GM12872 (cell line): ENCODE results near the gene CSNK1G2.

Experiments
- TF ChIP-seq, protein P1 (sequence below): IDR thresholded peaks from 3 replicates; pipeline ENCODE4 v1.5.1; 2011; ENCODE audit warnings: low read depth, mild to moderate bottlenecking, low read length, moderate library complexity; ENCODE audit not compliant: insufficient read depth

Gene CSNK1G2

GRCh38 chr19:1929021-1929742, 11.8 kb upstream of the CSNK1G2 start:
- TF ChIP-seq, protein P1, sequence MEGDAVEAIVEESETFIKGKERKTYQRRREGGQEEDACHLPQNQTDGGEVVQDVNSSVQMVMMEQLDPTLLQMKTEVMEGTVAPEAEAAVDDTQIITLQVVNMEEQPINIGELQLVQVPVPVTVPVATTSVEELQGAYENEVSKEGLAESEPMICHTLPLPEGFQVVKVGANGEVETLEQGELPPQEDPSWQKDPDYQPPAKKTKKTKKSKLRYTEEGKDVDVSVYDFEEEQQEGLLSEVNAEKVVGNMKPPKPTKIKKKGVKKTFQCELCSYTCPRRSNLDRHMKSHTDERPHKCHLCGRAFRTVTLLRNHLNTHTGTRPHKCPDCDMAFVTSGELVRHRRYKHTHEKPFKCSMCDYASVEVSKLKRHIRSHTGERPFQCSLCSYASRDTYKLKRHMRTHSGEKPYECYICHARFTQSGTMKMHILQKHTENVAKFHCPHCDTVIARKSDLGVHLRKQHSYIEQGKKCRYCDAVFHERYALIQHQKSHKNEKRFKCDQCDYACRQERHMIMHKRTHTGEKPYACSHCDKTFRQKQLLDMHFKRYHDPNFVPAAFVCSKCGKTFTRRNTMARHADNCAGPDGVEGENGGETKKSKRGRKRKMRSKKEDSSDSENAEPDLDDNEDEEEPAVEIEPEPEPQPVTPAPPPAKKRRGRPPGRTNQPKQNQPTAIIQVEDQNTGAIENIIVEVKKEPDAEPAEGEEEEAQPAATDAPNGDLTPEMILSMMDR = peak; percentile 90

DNA sequence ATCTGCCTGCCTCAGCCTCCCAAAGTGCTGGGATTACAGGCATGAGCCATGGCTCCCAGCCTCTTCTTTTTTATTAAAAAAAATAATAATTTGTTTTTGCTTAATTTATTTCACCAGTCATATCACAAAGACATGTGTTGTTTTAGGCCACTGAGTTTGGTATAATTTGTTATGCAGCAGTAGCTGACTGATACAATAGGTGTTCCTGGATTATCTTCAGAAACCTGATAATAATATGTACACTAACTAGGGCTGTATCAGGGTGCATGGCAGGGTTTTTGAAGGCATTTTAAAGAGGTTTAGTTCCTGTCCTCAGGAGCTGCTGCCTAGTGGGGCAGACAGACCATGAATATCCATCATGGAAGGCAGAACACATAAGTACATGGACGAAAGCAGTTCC, 9.5 kb upstream of the CSNK1G2 start:
- TF ChIP-seq, protein P1 = no peak

- TF ChIP-seq, protein P1 = no peak
Observed at GRCh38 chr19:1932395-1932794, 8.6 kb upstream of the CSNK1G2 start.

DNA sequence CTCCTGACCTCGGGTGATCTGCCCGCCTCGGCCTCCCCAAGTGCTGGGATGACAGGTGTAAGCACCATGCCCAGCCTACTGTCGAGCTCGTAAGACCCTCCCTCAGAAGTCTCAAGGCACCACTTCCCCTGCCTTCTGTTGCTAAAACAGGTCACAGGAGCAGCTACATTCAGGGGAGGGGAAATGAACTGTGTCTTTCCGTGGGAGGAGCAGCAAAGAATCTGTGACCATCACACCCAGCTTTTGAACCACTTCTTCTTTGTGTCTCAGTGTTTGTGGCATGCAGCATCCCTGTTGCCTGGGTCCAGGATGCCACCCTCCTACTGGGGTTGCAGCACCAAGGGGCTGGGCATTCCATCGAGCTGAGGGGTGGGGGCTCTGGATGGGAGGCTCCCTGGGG, 7.7 kb upstream of the CSNK1G2 start:
- TF ChIP-seq, protein P1 = no peak

DNA sequence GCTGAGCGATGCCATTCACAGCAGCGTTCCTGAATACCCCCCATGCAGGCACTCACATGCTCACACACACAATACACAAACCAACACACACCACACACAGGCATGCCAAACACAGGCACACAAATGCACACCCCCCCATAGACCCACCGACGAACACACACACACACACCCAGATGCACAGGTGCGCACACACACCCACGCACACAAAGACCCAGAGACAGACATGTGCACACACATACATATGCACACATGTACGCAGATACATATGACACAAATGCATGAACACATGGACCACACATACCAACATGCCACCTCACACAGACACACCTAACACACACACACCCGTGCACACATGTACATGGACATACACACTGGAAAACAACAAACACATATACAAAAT, 7.0 kb upstream of the CSNK1G2 start:
- TF ChIP-seq, protein P1 = no peak

GRCh38 chr19:1935484-1936208, 5.3 kb upstream of the CSNK1G2 start:
- TF ChIP-seq, protein P1 = no peak

DNA sequence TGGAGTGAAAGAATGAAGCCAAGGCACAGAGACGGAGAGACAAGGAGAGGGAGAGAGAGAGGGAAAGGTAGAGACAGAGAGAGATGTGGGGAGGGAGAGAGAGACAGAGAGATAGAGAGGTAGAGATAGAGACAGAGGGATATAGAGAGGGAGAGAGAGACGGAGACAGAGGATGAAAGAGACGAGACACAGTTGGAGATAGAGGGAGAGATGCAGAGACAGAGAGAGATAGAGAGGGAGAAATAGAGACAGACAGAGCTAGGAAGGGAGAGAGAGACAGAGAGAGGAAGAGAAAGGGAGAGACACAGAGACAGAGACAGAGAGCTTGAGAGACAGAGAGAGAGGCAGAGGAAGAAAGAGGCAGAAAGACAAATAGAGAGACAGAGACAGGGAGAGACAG, 4.5 kb upstream of the CSNK1G2 start:
- TF ChIP-seq, protein P1 = no peak
